GM19468 (cell line): Measurements from ENCODE around the gene DCST2.
"Not testable (repeated sequence)": the region's sequence is repeated elsewhere in the genome, so short reads cannot be mapped to it uniquely, and the experiment has no call there.

ENCODE experiments used
- ATAC-seq: cut with Tn5 transposase; IDR thresholded peaks from one replicate; pipeline ENCODE4 v1.9.1; 2021; ENCODE audit warnings: mild to moderate bottlenecking, moderate library complexity, moderate number of reproducible peaks; ENCODE audit not compliant: unreplicated experiment; ENCODE audit errors: extremely low read depth

DCST2 gene

GRCh38 chr1:155000726-155001424, 32.7 kb downstream of the DCST2 start:
- no peak for ATAC-seq

- ATAC-seq: no peak
Observed at GRCh38 chr1:155000411-155000725, 33.2 kb downstream of the DCST2 start.

- ATAC-seq: no peak
Observed at GRCh38 chr1:154999571-155000410, 33.8 kb downstream of the DCST2 start.

- ATAC-seq: no peak
Observed at GRCh38 chr1:154998818-154999570, 34.6 kb downstream of the DCST2 start.

- no peak for ATAC-seq
Observed at GRCh38 chr1:154998201-154998780, 35.3 kb downstream of the DCST2 start.

- ATAC-seq: no peak
Observed at GRCh38 chr1:154996966-154997701, 36.4 kb downstream of the DCST2 start.

- not testable (repeated sequence) for ATAC-seq
Observed at GRCh38 chr1:154995301-154995983, 38.1 kb downstream of the DCST2 start.

- ATAC-seq: no peak
Observed at GRCh38 chr1:154994591-154994990, 39.0 kb downstream of the DCST2 start.

GRCh38 chr1:154994269-154994587, 39.4 kb downstream of the DCST2 start:
- ATAC-seq: no peak

- ATAC-seq: no peak
Observed at GRCh38 chr1:154993572-154994268, 39.9 kb downstream of the DCST2 start, which contains the start of gene LENEP. TSS of gene LENEP (plus strand) at chr1:154993586. CDS start at chr1:154993608, 22 bp downstream.

GRCh38 chr1:154992721-154993571, 40.6 kb downstream of the DCST2 start:
- no peak for ATAC-seq

GRCh38 chr1:154990276-154990675, 43.3 kb downstream of the DCST2 start:
- ATAC-seq: no peak

- no peak for ATAC-seq
Observed at GRCh38 chr1:154989195-154989860, 44.3 kb downstream of the DCST2 start.

GRCh38 chr1:154988058-154988954, 45.3 kb downstream of the DCST2 start:
- no peak for ATAC-seq

GRCh38 chr1:154987326-154987725, 46.3 kb downstream of the DCST2 start:
- no peak for ATAC-seq

- not testable (repeated sequence) for ATAC-seq
Observed at GRCh38 chr1:154986736-154987135, 46.8 kb downstream of the DCST2 start.
